CD14-positive monocyte (primary cell): ENCODE measurements around the gene ANKRD22. TPM values are rescaled to one million over a fixed set of nuclear protein-coding genes. Genes with fewer than 3 reads are reported as not detected.
A peak's percentile ranks its signal among the peaks of the same experiment; 100 is the strongest.

Experiments used
- DNase-seq, 3 donors: peaks; one replicate each; pipeline ENCODE4 v3.0.0-alpha.2; 2011 to 2022
- H2AFZ ChIP-seq: 2 replicates; pipeline ENCODE4 v1.6.0; 2012; ENCODE audit warnings: mild to moderate bottlenecking, low read depth, low read length, inconsistent platforms; ENCODE audit not compliant: insufficient read depth, poor library complexity, severe bottlenecking
- H3K27ac ChIP-seq, 2 donors: 1 replicate in 1 of 2; 2 replicates in 1 of 2; pipeline ENCODE4 v1.5.1; 2012 to 2013; ENCODE audit warnings: low read length in 2 of 2, control low read depth in 1 of 2, inconsistent platforms in 1 of 2, low read depth in 1 of 2, mild to moderate bottlenecking in 1 of 2
- H3K27me3 ChIP-seq, 2 donors: one replicate each; pipeline versions ENCODE4 v1.6.0 to v1.6.1; 2011 to 2013; ENCODE audit warnings: low read length in 2 of 2; ENCODE audit not compliant: control insufficient read depth in 2 of 2, insufficient read depth in 2 of 2
- H3K36me3 ChIP-seq, 2 donors: replicated peaks in 1 of 2; 1 replicate in 1 of 2; 2 replicates in 1 of 2; pipeline versions ENCODE4 v1.5.1 to v1.6.1; 2012 to 2013; ENCODE audit warnings: low read length in 2 of 2, control low read depth in 1 of 2, inconsistent platforms in 1 of 2, mild to moderate bottlenecking in 1 of 2; ENCODE audit not compliant: insufficient read depth in 2 of 2, control insufficient read depth in 1 of 2
- H3K4me1 ChIP-seq, 2 donors: 1 replicate in 1 of 2; 2 replicates in 1 of 2; pipeline versions ENCODE4 v1.5.1 to v1.6.1; 2012 to 2013; ENCODE audit warnings: low read length in 2 of 2, control low read depth in 1 of 2, inconsistent platforms in 1 of 2, mild to moderate bottlenecking in 1 of 2, moderate library complexity in 1 of 2; ENCODE audit not compliant: insufficient read depth in 2 of 2, control insufficient read depth in 1 of 2
- H3K4me2 ChIP-seq: replicated peaks from 2 replicates; pipeline ENCODE3; 2012; ENCODE audit warnings: low read length, moderate library complexity, mild to moderate bottlenecking; ENCODE audit not compliant: poor library complexity, severe bottlenecking; ENCODE audit errors: extremely low read depth
- H3K4me3 ChIP-seq, 3 experiments: fragments of 200-600 bp in 1 of 3; sonication (generic) in 1 of 3; replicated peaks in 1 of 3; 1 replicate in 2 of 3; 2 replicates in 1 of 3; pipeline ENCODE4 v1.5.1; 2011 to 2013; ENCODE audit warnings: low read length in 3 of 3, mild to moderate bottlenecking in 3 of 3, control low read depth in 2 of 3, low read depth in 2 of 3, inconsistent platforms in 1 of 3, moderate library complexity in 1 of 3
- H3K79me2 ChIP-seq: 2 replicates; pipeline ENCODE4 v1.6.0; 2012; ENCODE audit warnings: mild to moderate bottlenecking, control low read depth, inconsistent platforms, low read length, moderate library complexity; ENCODE audit not compliant: insufficient read depth
- H3K9ac ChIP-seq: 2 replicates; pipeline ENCODE4 v1.6.0; 2017; ENCODE audit warnings: low read length, mild to moderate bottlenecking; ENCODE audit not compliant: insufficient read depth, poor library complexity, severe bottlenecking
- H3K9me3 ChIP-seq, 2 donors: replicated peaks in 1 of 2; 1 replicate in 1 of 2; 2 replicates in 1 of 2; pipeline versions ENCODE4 v1.5.1 to v1.6.1; 2012 to 2013; ENCODE audit warnings: low read length in 2 of 2, control low read depth in 1 of 2; ENCODE audit not compliant: control insufficient read depth in 1 of 2, insufficient read depth in 1 of 2
- H4K20me1 ChIP-seq: 2 replicates; pipeline ENCODE4 v1.6.0; 2012; ENCODE audit warnings: mild to moderate bottlenecking, low read length, control low read depth, moderate library complexity; ENCODE audit not compliant: insufficient read depth
- H3K27ac Mint-ChIP-seq, 7 donors: one replicate each; pipeline ENCODE4 v1.8.0; 2020; ENCODE audit warnings: mild to moderate bottlenecking in 7 of 7, mixed read lengths in 7 of 7, moderate library complexity in 6 of 7, inconsistent platforms in 2 of 7
- H3K27me3 Mint-ChIP-seq, 3 donors: one replicate each; pipeline ENCODE4 v1.8.0; 2021 to 2022; ENCODE audit warnings: low read depth in 3 of 3, mild to moderate bottlenecking in 3 of 3, mixed read lengths in 3 of 3, moderate library complexity in 3 of 3, inconsistent platforms in 1 of 3
- H3K36me3 Mint-ChIP-seq, 2 donors: one replicate each; pipeline ENCODE4 v1.8.0; 2020; ENCODE audit warnings: mixed read lengths in 2 of 2, inconsistent platforms in 1 of 2, mild to moderate bottlenecking in 1 of 2
- H3K4me1 Mint-ChIP-seq: one replicate; pipeline ENCODE4 v1.8.0; 2020; ENCODE audit warnings: mild to moderate bottlenecking, mixed read lengths
- H3K4me3 Mint-ChIP-seq, 2 donors: one replicate each; pipeline ENCODE4 v1.8.0; 2020; ENCODE audit warnings: mild to moderate bottlenecking in 2 of 2, mixed read lengths in 2 of 2, moderate library complexity in 1 of 2
- H3K9me3 Mint-ChIP-seq, 7 donors: one replicate each; pipeline ENCODE4 v1.8.0; 2020 to 2022; ENCODE audit warnings: mixed read lengths in 7 of 7, mild to moderate bottlenecking in 6 of 7, moderate library complexity in 6 of 7, inconsistent platforms in 2 of 7
- WGBS: methylation state at CpG from one replicate; pipeline ENCODE4 v1.1.5; 2013; ENCODE audit warnings: missing lambda C conversion rate; ENCODE audit not compliant: insufficient coverage; 5-methylcytosine and 5-hydroxymethylcytosine counted together
- intact Hi-C, 2 donors: fragments of 100-400 bp; cut with micrococcal nuclease; formaldehyde crosslinking; loops; one replicate each; pipeline versions ENCODE4 v1.15.0 to v1.15.1; 2023
- polyA plus RNA-seq, 3 donors: library from polyadenylated mRNA; depleted of rRNA in 1 of 3; unstranded in 2 of 3; stranded (reverse) in 1 of 3; fragments of 300-500 nt in 2 of 3; fragments of >200 nt in 1 of 3; fragmentation: Illumina TruSeq in 2 of 3; gene quantifications; 1 replicate in 2 of 3; 2 replicates in 1 of 3; pipeline ENCODE4 v1.2.3, GENCODE V29; 2012 to 2021
- TF ChIP-seq, protein P1 (sequence below): fragments of 200-600 bp; IDR thresholded peaks from one replicate; pipeline ENCODE4 v1.8.0; 2022; ENCODE audit warnings: antibody characterized with exemption, mild to moderate bottlenecking

Gene ANKRD22
- polyA plus RNA-seq, 3 donors, result 2.7 to 3.5 (median 3.2) TPM

DNA sequence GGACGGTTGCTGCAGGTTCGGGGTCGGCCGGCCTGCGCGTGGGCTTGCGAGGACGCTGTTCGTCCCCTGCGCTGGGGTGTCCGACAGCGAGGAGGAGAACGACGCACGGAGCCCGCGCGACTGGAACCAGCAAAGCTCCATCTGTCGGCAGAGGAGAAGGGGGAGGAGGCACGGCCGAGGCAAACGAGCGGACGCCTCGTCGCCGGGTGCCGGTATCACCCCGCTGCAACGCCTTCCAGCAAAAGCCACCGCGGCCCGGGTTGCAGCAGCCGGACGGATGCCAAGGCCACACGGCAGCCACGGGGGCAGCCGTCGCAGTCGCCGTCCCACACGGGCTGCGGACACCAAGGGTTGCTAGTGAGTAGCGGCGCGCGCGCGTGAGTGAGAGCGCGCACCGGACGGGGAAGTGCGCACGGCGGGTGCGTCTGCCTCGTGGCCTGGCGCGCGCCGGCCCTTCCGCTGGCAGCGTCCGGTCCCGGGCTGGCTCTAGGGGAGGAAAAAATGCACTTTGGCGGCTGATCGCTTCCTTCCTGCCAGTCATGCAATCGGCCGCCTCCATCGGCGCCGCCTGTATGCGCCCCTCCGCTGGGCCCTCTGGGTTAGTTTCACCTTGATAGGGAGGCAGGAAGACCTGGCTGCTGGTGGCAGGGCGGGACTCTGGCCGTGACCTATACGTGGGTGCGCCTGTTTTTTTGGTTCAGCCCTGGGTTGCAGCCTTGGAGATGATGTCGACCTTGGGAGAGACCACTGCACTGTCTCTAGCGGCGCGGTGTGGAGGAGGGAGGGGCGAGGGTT is 28.8 kb upstream of the ANKRD22 start:
- H3K4me3 ChIP-seq, result peak overlapping the region; percentile 52 to 88 (median 86)
- H3K9me3 ChIP-seq, result no peaks in the 10 kb centered on the region
- H3K9me3 Mint-ChIP-seq, result no peaks in the 10 kb centered on the region
- H3K79me2 ChIP-seq, result peaks cover 6% of the 10 kb centered on the region
- peaks cover 26% of the 10 kb centered on the region for H3K4me1 Mint-ChIP-seq
- H3K27me3 ChIP-seq, result no peaks in the 10 kb centered on the region
- peaks cover 18 to 21% of the 10 kb centered on the region in 2 donors for H3K4me1 ChIP-seq
- intact Hi-C loops, result loop anchor here in 1 of 2 donors (5.0 kb wide), 1 partner anchor 43 kb away; no protein-coding TSS in a partner anchor
- H4K20me1 ChIP-seq, result no peaks in the 10 kb centered on the region
- no peaks in the 10 kb centered on the region for H3K27me3 Mint-ChIP-seq
- WGBS, result under 1% methylated on average over 80 of the region's 84 CpGs
- H3K27ac ChIP-seq, result peak overlapping the region; percentile 91 to 92
- H3K9ac ChIP-seq, result peak overlapping the region; percentile 79
- H3K27ac Mint-ChIP-seq, result peak overlapping the region; percentile 91 to 95 (median 93)
- peak; percentile 80 to 83 (median 81) for DNase-seq
- peak overlapping the region; percentile 94 to 96 for H3K4me3 Mint-ChIP-seq
- TF ChIP-seq, protein P1, sequence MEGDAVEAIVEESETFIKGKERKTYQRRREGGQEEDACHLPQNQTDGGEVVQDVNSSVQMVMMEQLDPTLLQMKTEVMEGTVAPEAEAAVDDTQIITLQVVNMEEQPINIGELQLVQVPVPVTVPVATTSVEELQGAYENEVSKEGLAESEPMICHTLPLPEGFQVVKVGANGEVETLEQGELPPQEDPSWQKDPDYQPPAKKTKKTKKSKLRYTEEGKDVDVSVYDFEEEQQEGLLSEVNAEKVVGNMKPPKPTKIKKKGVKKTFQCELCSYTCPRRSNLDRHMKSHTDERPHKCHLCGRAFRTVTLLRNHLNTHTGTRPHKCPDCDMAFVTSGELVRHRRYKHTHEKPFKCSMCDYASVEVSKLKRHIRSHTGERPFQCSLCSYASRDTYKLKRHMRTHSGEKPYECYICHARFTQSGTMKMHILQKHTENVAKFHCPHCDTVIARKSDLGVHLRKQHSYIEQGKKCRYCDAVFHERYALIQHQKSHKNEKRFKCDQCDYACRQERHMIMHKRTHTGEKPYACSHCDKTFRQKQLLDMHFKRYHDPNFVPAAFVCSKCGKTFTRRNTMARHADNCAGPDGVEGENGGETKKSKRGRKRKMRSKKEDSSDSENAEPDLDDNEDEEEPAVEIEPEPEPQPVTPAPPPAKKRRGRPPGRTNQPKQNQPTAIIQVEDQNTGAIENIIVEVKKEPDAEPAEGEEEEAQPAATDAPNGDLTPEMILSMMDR, result no peak
- peak overlapping the region; percentile 95 for H2AFZ ChIP-seq
- H3K4me2 ChIP-seq, result peak overlapping the region; percentile 91
- H3K36me3 Mint-ChIP-seq, result no peaks in the 10 kb centered on the region
- H3K36me3 ChIP-seq, result no peaks in the 10 kb centered on the region

DNA sequence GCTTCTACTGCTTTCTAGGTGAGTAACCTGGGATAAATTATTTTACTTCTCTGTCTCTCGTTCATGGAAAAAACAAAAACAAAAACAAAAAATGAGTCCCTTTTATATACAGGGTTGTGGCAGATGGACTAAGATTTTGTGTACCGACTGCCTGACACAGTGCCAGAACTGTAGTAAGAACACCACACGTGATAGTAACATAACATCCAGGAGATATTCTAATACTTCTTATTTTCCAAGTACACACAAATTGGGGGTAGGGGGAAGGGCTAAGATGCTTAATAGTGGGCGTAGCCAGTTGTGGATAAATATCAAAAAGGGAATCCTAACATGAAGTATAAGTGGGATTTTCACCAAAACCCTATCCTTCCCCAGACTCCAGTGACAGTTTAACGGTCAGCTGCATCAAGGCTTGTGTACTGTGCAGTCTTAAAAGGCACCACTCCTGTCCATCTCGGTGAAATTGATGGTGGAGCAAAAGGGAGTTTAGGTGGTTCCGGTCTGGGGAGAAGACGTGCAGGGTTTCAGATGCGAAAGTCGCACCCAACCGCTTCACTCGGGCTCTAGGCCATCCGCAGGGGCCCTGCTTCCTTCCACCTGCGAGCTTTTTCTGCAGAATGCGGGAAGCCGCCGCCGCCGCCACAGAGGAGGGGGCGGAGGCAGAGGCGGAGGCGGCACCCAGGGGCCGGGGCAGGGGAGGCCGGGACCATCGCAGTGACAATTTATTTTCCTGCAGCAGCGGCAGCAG is 28.1 kb upstream of the ANKRD22 start, which contains the start of gene STAMBPL1:
TSS of gene STAMBPL1 (plus strand) at position 712 of the 748 bp plus-strand sequence. CDS start 21,464 bp downstream, outside the sequence.
- peak within 1 kb of the TSS; percentile 95 for H2AFZ ChIP-seq
- Mint-ChIP-seq H3K27me3 (no peaks in the 10 kb centered on the region), H3K4me1 (peaks cover 26% of the 10 kb centered on the region), H3K9me3 (no peaks in the 10 kb centered on the region), H3K4me3 (peak within 1 kb of the TSS; percentile 94 to 96), H3K27ac (peak within 1 kb of the TSS; percentile 91 to 95 (median 93)), H3K36me3 (no peaks in the 10 kb centered on the region)
- H3K9ac ChIP-seq, result peak within 1 kb of the TSS; percentile 79
- TF ChIP-seq, protein P1, result no peak
- H3K9me3 ChIP-seq, result no peaks in the 10 kb centered on the region
- peaks cover 18 to 21% of the 10 kb centered on the region in 2 donors for H3K4me1 ChIP-seq
- H3K79me2 ChIP-seq, result peaks cover 4% of the 10 kb centered on the region
- no peaks in the 10 kb centered on the region for H3K27me3 ChIP-seq
- 0% methylated on average over 21 of the region's 26 CpGs for WGBS
- no peaks in the 10 kb centered on the region for H3K36me3 ChIP-seq
- intact Hi-C loops, result loop anchor here in 1 of 2 donors (5.0 kb wide), 1 partner anchor 42 kb away; no protein-coding TSS in a partner anchor
- H3K4me3 ChIP-seq, result peak within 1 kb of the TSS; percentile 52 to 88 (median 86)
- DNase-seq, result peak in 1 of 3 donors; percentile 21
- H4K20me1 ChIP-seq, result no peaks in the 10 kb centered on the region
- H3K27ac ChIP-seq, result peak within 1 kb of the TSS; percentile 91 to 92
- H3K4me2 ChIP-seq, result peak within 1 kb of the TSS; percentile 91
